GM12878 (cell line): ENCODE results near the gene COPZ1. TPM values are rescaled to one million over a fixed set of nuclear protein-coding genes. Genes with fewer than 3 reads are reported as not detected.
"Not testable (repeated sequence)": the region's sequence is repeated elsewhere in the genome, so short reads cannot be mapped to it uniquely, and the experiment has no call there.

Experiments
- ATAC-seq: fragments of 200-7000 bp; cut with Tn5 transposase; 3 replicates; pipeline ENCODE4 v1.9.1; 2020; ENCODE audit warnings: mild to moderate bottlenecking, moderate library complexity
- BruUV-seq: library from RNA; stranded (reverse); fragments of 400-500 nt; replicated peaks from 2 replicates; lab custom pipeline; 2021; lab: Mats Ljungman, UMichigan
- CTCF ChIA-PET: fragments of 300-600 bp; sonication (Branson Sonifier 250); formaldehyde crosslinking; extraction: SDS; loops from one replicate; lab custom pipeline; 2021; ENCODE audit warnings: inconsistent platforms; lab: Yijun Ruan, JAX
- POLR2A ChIA-PET: fragments of 350-600 bp; formaldehyde crosslinking; extraction: SDS; loops from one replicate; lab custom pipeline; 2021; ENCODE audit warnings: inconsistent platforms; lab: Charles Lee
- RAD21 ChIA-PET: fragments of 300-600 bp; sonication (Branson Sonifier 250); formaldehyde crosslinking; loops from one replicate; lab custom pipeline; 2023; ENCODE audit warnings: antibody characterized with exemption; ENCODE audit not compliant: unreplicated experiment; lab: Charles Lee
- SMC1A ChIA-PET: fragments of 300-600 bp; sonication (Branson Sonifier 250); formaldehyde crosslinking; loops from one replicate; lab custom pipeline; 2023; ENCODE audit not compliant: unreplicated experiment, uncharacterized antibody; lab: Charles Lee
- DNase-seq: peaks from one replicate; pipeline ENCODE4 v3.0.0-alpha.2; 2011; ENCODE audit warnings: low read depth, low spot score
- FAIRE-seq: peaks from 3 replicates; lab custom pipeline; 2011; peaks lifted over from hg19 to GRCh38; lab: Jason Lieb, UNC
- H2AFZ ChIP-seq: 2 replicates; pipeline ENCODE4 v1.6.0; 2011; ENCODE audit warnings: low read depth, low read length, control low read depth; ENCODE audit not compliant: control insufficient read depth
- H3K27ac ChIP-seq: 2 replicates; pipeline ENCODE4 v1.5.1; 2011; ENCODE audit warnings: control low read depth; ENCODE audit not compliant: control insufficient read depth, insufficient read depth
- H3K27me3 ChIP-seq, 2 experiments: replicated peaks in 1 of 2; 2 replicates each; pipeline versions ENCODE4 v1.6.0 to v1.6.1; 2011; ENCODE audit warnings: low read length in 1 of 2; ENCODE audit not compliant: control insufficient read depth in 2 of 2, insufficient read depth in 2 of 2
- H3K36me3 ChIP-seq, 2 experiments: 2 replicates each; pipeline ENCODE4 v1.5.1; 2011; ENCODE audit warnings: low read length in 1 of 2; ENCODE audit not compliant: control insufficient read depth in 2 of 2, insufficient read depth in 2 of 2
- H3K4me1 ChIP-seq: 2 replicates; pipeline ENCODE4 v1.6.1; 2011; ENCODE audit warnings: mild to moderate bottlenecking, low read length, moderate library complexity, mixed read lengths; ENCODE audit not compliant: control insufficient read depth, insufficient read depth
- H3K4me2 ChIP-seq: 2 replicates; pipeline ENCODE4 v1.6.0; 2011; ENCODE audit warnings: control low read depth; ENCODE audit not compliant: control insufficient read depth, insufficient read depth
- H3K4me3 ChIP-seq: fragments of 200-600 bp; sonication (generic); 2 replicates; pipeline ENCODE4 v1.5.1; 2016
- H3K79me2 ChIP-seq: 2 replicates; pipeline ENCODE4 v1.6.0; 2011; ENCODE audit warnings: low read length; ENCODE audit not compliant: control insufficient read depth, insufficient read depth
- H3K9ac ChIP-seq: 2 replicates; pipeline ENCODE4 v1.8.0; 2011; ENCODE audit warnings: low read length, control low read depth, mixed read lengths; ENCODE audit not compliant: control insufficient read depth, insufficient read depth
- H3K9me3 ChIP-seq: replicated peaks from 3 replicates; pipeline ENCODE4 v1.5.1; 2011; ENCODE audit warnings: mild to moderate bottlenecking, low read length; ENCODE audit not compliant: control insufficient read depth, insufficient read depth
- H4K20me1 ChIP-seq: 2 replicates; pipeline ENCODE4 v1.6.0; 2011; ENCODE audit not compliant: control insufficient read depth, insufficient read depth
- ATF2 ChIP-seq: IDR thresholded peaks from 2 replicates; pipeline ENCODE4 v1.6.1; 2012; ENCODE audit warnings: low read length, inconsistent platforms
- BACH1 ChIP-seq: fragments of 450-650 bp; IDR thresholded peaks from 2 replicates; pipeline ENCODE4 v1.6.1; 2017; ENCODE audit warnings: mild to moderate bottlenecking, borderline replicate concordance
- CBX5 ChIP-seq: sonication (generic); IDR thresholded peaks from 2 replicates; pipeline ENCODE4 v1.6.1; 2016; ENCODE audit warnings: low read depth, moderate library complexity, mild to moderate bottlenecking, inconsistent platforms
- CTCF ChIP-seq, 3 experiments: IDR thresholded peaks in 2 of 3; conservative IDR thresholded peaks in 1 of 3; 2 replicates each; pipeline ENCODE4 v1.5.1; 2011; ENCODE audit warnings: low read depth in 3 of 3, low read length in 3 of 3, mild to moderate bottlenecking in 3 of 3, control low read depth in 2 of 3, moderate library complexity in 2 of 3, inconsistent platforms in 1 of 3, mixed read lengths in 1 of 3; ENCODE audit not compliant: control insufficient read depth in 2 of 3, insufficient read depth in 1 of 3; ENCODE audit errors: extremely low read depth in 1 of 3
- FOXM1 ChIP-seq: IDR thresholded peaks from 2 replicates; pipeline ENCODE4 v1.6.1; 2012; ENCODE audit warnings: low read depth, mild to moderate bottlenecking, inconsistent platforms, low read length, moderate library complexity
- SIX5 ChIP-seq: IDR thresholded peaks from 2 replicates; pipeline ENCODE4 v1.6.1; 2011; ENCODE audit warnings: mild to moderate bottlenecking, low read depth, low read length, moderate library complexity; ENCODE audit not compliant: severe bottlenecking
- ZBED1 ChIP-seq: IDR thresholded peaks from 2 replicates; pipeline ENCODE4 v1.6.1; 2016; ENCODE audit warnings: borderline replicate concordance
- ZNF274 ChIP-seq: IDR thresholded peaks from one replicate; pipeline ENCODE4 v1.8.0; 2011; ENCODE audit not compliant: insufficient read length, insufficient read depth
- WGBS: methylation state at CpG from one replicate; pipeline ENCODE4 v1.1.6; 2016; ENCODE audit warnings: low lambda C conversion rate; ENCODE audit not compliant: insufficient replicate concordance, insufficient coverage; ENCODE audit errors: missing lambda C conversion rate; 5-methylcytosine and 5-hydroxymethylcytosine counted together
- in situ Hi-C: fragments of 300-500 bp; cut with MboI; formaldehyde crosslinking; loops from 9 replicates; pipeline ENCODE4 v1.14.3; 2018; ENCODE audit warnings: mixed read lengths
- intact Hi-C: fragments of 100-400 bp; cut with micrococcal nuclease; formaldehyde crosslinking; loops from one replicate; pipeline ENCODE4 v1.14.2; 2022; ENCODE audit not compliant: unreplicated experiment
- polyA plus RNA-seq, 11 experiments: library from polyadenylated mRNA; depleted of rRNA in 4 of 11; unstranded in 6 of 11; stranded (reverse) in 5 of 11; fragments of >200 nt; fragmentation: Nextera tagmentation in 4 of 11; fragmentation: Illumina TruSeq in 1 of 11; extraction: Ambion mirVana in 4 of 11; extraction: Trizol in 1 of 11; gene quantifications; 1 replicate in 1 of 11; 2 replicates in 10 of 11; pipeline versions ENCODE4 v1.2.1 to v1.2.3, GENCODE V29; 2011 to 2016; ENCODE audit warnings: inconsistent platforms in 2 of 11, missing spikeins in 2 of 11, low read depth in 1 of 11
- total RNA-seq, 4 experiments: library from RNA; depleted of rRNA in 3 of 4; stranded (reverse); fragments of >200 nt in 3 of 4; fragmentation: Illumina TruSeq in 1 of 4; extraction: Trizol in 1 of 4; gene quantifications; 2 replicates each; pipeline versions ENCODE4 v1.2.1 to v1.2.3, GENCODE V29; 2013 to 2021

The COPZ1 gene
- total and polyA plus RNA-seq, 10 of the 15 experiments (the other 5 are each of a cell fraction or from before 2014, with no cell fraction given) = 112 to 378 (median 184) TPM

- Histone ChIP-seq H3K4me3 (peak overlapping the region; percentile 81), H3K4me2 (peak overlapping the region; percentile 93), H3K36me3 (peaks cover 23 to 50% of the 10 kb centered on the region in 2 experiments), H3K9ac (peak overlapping the region; percentile 3; the same call in 1 of the 2 replicates), H3K79me2 (peaks cover 53% of the 10 kb centered on the region)
- intact Hi-C loops, H4K20me1 ChIP-seq, ATAC-seq, BruUV-seq, H3K9me3 ChIP-seq, H3K27ac ChIP-seq, in situ Hi-C loops, FAIRE-seq, H3K27me3 ChIP-seq, H3K4me1 ChIP-seq, H2AFZ ChIP-seq, DNase-seq: not testable (repeated sequence)
- ChIA-PET POLR2A (interaction anchor here (0.5 to 1.1 kb wide), 3 partner anchors 41 to 75 kb away, joined by 3 read pairs; partner anchors contain the start of gene COPZ1), SMC1A (interaction anchor here (0.7 to 3.2 kb wide), 14 partner anchors 9 to 1481 kb away, joined by 3 to 17 read pairs (median 4); partner anchors contain the start of gene COPZ1), RAD21 (interaction anchor here (1.0 to 1.8 kb wide), 4 partner anchors 8 to 41 kb away, joined by 3 to 8 read pairs (median 6); partner anchors contain the start of gene COPZ1), CTCF (interaction anchor here (0.7 to 3.5 kb wide), 14 partner anchors 9 to 84 kb away, joined by 3 to 21 read pairs (median 5); partner anchors contain the start of gene COPZ1)
- TF ChIP-seq BACH1 = peak; percentile 26; the same call in 1 of the 2 replicates
- WGBS = 0% methylated on average over 1 of the region's 2 CpGs
These were observed 40.7 kb upstream of the COPZ1 start for GRCh38 chr12:54284070-54284780.

GRCh38 chr12:54285150-54286041 is 39.5 kb upstream of the COPZ1 start:
- no TSS peak for BruUV-seq
- intact Hi-C loops (no loop called here), in situ Hi-C loops (no loop called here)
- peak overlapping the region; percentile 37; the same call in 1 of the 2 replicates for H3K4me3 ChIP-seq
- H3K9ac ChIP-seq = no peak overlapping the region
- 41% methylated on average over 5 of the region's 5 CpGs for WGBS
- ChIA-PET CTCF (interaction anchor here (0.7 to 3.5 kb wide), 14 partner anchors 7 to 114 kb away, joined by 3 to 21 read pairs (median 6); partner anchors contain the start of gene COPZ1), RAD21 (interaction anchor here (0.9 to 2.0 kb wide), 4 partner anchors 33 to 69 kb away, joined by 3 to 9 read pairs (median 5); partner anchors contain the start of gene COPZ1), SMC1A (interaction anchor here (1.3 to 3.2 kb wide), 8 partner anchors 8 to 114 kb away, joined by 4 to 17 read pairs (median 7); no protein-coding TSS in a partner anchor), POLR2A (interaction anchor here (0.9 to 1.0 kb wide), 3 partner anchors 27 to 74 kb away, joined by 3 to 6 read pairs (median 4); no protein-coding TSS in a partner anchor)
- no peak for DNase-seq
- peak overlapping the region; percentile 52 for H3K4me2 ChIP-seq
- H4K20me1 ChIP-seq = peaks cover 8% of the 10 kb centered on the region
- H3K36me3 ChIP-seq = peaks cover 23 to 50% of the 10 kb centered on the region in 2 experiments
- H3K9me3 ChIP-seq = no peaks in the 10 kb centered on the region
- H3K79me2 ChIP-seq = peaks cover 49% of the 10 kb centered on the region
- no peak for FAIRE-seq
- H3K4me1 ChIP-seq = peaks cover 3% of the 10 kb centered on the region; the same call in 1 of the 2 replicates
- no peaks in the 10 kb centered on the region for H3K27me3 ChIP-seq
- H3K27ac ChIP-seq = no peak overlapping the region
- no peak for ATAC-seq
- no peak overlapping the region for H2AFZ ChIP-seq
- no peak for TF ChIP-seq SIX5
- 0 out of 2 replicates have a peak, but pooled peaks have one; percentile 8 for TF ChIP-seq ZBED1
- no peak for TF ChIP-seq CBX5
- TF ChIP-seq ZNF274 = no peak
- 0 out of 2 replicates have a peak, but pooled peaks have one; percentile 10 for TF ChIP-seq FOXM1
- TF ChIP-seq CTCF (IDR thresholded peaks at IDR 0.05 in 2 of 3, conservative IDR thresholded peaks at IDR 0.05 in 1 of 3; ENCODE audit: control insufficient read depth in 2 of 3, extremely low read depth in 1 of 3, insufficient read depth in 1 of 3, low read depth in 3 of 3, low read length in 3 of 3) = peak in 1 of 3 experiments; percentile 23; a peak in 3 of 6 replicates
- peak; percentile 13; the same call in 1 of the 2 replicates for TF ChIP-seq ATF2
